ENCODE results near the gene ITPR2. TPM values are rescaled to one million over a fixed set of nuclear protein-coding genes. Genes with fewer than 3 reads are reported as not detected.

The ITPR2 gene
- total RNA-seq, 1 experiment from 2014 or later: 19.2 TPM

- DNase-seq (ENCODE audit: low read depth): no peak
Measured at GRCh38 chr12:26627335-26627734, 205.7 kb downstream of the ITPR2 start.

GRCh38 chr12:26623136-26623535 is 209.9 kb downstream of the ITPR2 start:
- DNase-seq (ENCODE audit: low read depth): no peak

- DNase-seq (ENCODE audit: low read depth): no peak
Measured at GRCh38 chr12:26622601-26623000, 210.4 kb downstream of the ITPR2 start.

- no peak for DNase-seq (ENCODE audit: low read depth)
Measured at GRCh38 chr12:26621932-26622331, 211.1 kb downstream of the ITPR2 start.

DNA sequence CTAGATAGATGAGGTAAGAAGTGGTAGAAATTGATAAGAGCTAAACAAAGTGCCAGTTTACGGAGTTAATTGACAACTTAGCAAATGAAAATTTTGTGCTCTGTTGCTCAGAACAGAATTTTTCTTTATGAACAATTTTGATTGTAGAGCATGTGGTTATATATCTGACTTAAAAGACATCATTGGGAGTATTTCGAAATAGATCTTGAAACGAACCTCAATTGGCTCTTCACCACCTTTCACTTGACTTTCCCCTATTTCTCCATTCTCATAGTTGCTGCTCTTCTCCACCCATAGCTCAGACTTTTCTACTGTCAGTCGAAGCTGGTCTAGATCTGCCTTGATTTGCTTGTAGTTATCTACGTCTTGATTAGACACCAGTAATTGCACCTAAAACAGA is 212.1 kb downstream of the ITPR2 start:
- no peak for DNase-seq (ENCODE audit: low read depth)

- no peak for DNase-seq (ENCODE audit: low read depth)
Measured at GRCh38 chr12:26617513-26617912, 215.5 kb downstream of the ITPR2 start.

DNA sequence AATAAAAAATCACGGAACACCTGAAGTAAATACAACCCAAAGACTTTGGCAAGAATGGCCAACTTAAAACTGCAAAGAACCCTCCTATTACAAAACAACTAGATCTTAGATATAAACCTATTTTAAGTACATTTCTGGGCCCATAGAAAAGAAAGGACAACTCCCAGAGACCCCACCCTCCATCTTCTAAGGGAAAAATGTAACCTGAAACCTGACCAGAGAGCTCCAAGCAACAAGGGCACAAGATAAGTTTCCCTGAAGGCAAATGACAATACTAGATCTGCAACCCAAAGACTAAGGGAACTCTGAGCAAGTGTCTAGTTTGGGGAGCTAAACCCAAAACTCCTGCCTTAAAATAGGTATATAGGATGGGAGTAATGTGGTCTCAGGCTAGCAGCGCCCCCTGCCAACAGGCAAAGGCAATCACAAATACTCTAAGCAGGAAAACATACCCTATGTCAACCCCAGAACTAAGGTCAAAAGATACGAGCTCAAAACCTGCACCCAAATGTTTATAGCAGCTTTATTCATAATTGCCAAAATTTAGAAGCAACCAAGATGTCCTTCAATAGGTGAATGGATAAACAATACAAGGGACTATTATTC is 218.9 kb downstream of the ITPR2 start:
- peak; percentile 47 for DNase-seq (ENCODE audit: low read depth)

GRCh38 chr12:26612203-26612602 is 220.8 kb downstream of the ITPR2 start:
- DNase-seq (ENCODE audit: low read depth): no peak

GRCh38 chr12:26611598-26611997 is 221.4 kb downstream of the ITPR2 start:
- no peak for DNase-seq (ENCODE audit: low read depth)

DNA sequence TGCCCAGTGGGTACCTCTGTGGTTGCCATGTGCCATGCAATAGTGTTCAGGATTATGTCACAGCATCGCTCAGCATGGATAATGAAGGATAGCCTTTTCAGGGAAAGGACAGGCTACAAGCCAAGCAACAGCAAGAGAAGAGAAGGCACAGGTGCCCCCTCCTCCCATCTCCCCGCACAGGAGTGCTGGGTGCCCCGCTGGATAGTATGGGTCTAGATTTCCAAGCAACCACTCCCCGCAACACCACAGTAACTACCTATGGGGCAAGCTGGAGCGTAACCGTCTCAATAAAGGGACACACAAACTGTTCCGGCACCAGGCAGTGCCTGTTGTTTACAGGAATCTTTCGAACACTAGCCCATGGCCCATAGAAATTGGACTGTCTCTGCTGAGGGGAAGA is 222.2 kb downstream of the ITPR2 start:
- DNase-seq (ENCODE audit: low read depth): no peak

DNA sequence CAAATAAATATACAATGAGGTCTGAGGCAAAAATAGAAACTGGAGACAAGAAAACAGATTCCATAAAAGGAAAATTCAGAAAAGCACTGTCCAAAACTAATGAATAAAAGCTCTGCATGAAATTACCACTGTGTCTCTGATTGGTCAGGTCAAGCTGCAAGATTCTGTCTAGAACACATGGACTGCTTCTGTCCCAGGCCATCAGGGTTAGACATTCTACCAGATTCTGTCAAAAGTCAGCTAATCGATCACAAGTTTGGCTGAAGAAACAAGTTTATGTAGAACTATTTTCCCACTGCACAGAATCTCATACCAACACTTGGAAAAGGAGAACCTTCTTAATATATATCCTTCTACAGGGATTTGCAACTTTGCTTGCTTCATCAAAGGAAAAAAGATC is 223.0 kb downstream of the ITPR2 start:
- no peak for DNase-seq (ENCODE audit: low read depth)

DNA sequence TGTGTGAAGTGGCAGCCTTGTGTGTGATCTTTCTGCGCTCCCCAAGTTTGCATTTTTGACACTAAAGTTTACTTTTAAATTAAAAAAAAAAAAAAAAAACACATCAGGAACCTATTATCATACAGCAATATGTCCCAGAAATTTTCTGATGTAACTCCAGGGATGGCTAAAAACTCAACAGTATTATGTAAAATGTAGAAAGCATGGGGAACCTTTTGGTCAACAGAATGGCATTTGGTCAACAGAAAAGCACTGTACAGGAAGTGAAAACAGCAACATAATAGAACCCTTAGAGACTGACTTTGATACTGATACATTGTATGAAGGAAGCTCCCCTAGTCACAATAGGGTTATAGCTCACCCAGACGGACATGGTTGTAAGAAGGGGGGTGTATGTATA is 224.3 kb downstream of the ITPR2 start:
- DNase-seq (ENCODE audit: low read depth): no peak

GRCh38 chr12:26608273-26608672 is 224.7 kb downstream of the ITPR2 start:
- no peak for DNase-seq (ENCODE audit: low read depth)

DNA sequence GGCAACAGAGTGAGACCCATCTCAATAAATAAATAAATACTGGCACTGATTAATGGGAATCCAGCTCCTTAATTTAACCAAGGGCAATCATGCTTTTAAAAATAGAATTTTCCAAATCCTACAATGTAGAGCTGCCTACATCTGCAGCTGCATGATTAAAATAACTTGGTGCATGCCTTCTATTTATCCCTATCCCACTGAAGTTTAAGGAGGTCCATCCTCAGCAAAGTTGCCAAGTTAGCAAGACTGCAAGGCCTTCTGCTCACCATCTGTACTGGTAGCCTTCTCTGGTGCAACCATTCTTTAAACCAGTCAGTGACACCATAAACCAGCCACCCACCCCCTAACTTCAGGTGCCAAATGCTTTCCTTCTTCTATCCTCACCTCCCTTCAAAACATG is 226.1 kb downstream of the ITPR2 start:
- no peak for DNase-seq (ENCODE audit: low read depth)

GRCh38 chr12:26604813-26605212 is 228.2 kb downstream of the ITPR2 start:
- DNase-seq (ENCODE audit: low read depth): peak; percentile 12

DNA sequence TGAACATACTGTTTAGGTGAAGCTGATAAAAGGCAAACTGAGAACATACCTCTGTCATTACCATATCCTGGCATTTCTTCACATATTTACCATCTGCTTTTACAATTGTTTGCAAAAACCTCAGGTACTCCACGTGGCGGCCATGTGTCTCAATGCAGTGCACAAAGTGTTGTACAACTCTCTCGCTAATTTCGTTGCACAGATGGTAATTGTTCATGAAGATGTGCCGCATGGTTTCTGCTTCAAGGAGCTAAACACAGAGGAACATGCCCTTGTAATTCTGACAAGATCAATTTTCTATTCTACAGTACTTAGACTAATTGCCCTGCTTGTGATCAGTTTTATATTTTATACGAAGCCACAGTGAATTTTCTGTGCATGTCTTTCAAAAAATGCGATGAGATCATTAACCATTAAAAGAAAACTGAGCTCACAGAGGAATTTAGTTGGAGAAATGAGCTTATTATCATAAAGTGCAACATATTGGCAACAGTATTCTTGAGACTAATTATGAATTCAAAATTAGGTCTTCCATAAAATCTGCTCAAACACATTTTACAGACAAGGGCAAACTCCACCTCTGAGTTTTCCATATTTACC is 233.8 kb downstream of the ITPR2 start:
- no peak for DNase-seq (ENCODE audit: low read depth)

GRCh38 chr12:26595806-26596205 is 237.2 kb downstream of the ITPR2 start:
- no peak for DNase-seq (ENCODE audit: low read depth)

GRCh38 chr12:26580619-26581018 is 252.4 kb downstream of the ITPR2 start:
- DNase-seq (ENCODE audit: low read depth): no peak

DNA sequence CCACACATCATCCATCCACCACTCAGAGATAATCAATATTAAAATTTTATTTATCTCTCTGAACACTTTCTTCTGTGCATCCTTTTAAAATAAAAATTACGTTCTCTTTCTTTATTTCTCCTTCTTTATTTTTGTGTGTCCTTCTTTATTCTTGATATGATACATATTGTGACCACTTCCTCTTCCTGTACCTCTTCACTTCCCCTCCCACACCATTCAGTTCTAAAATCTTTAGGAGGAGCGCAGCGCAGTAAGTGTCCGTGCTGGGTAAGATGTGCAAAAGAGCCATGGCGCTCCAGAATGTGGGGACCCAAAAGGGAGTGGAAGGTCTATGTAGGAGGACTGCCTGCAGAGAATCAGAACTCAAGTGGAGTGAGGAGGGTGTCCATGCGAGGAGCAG is 256.7 kb downstream of the ITPR2 start:
- DNase-seq (ENCODE audit: low read depth): no peak

DNA sequence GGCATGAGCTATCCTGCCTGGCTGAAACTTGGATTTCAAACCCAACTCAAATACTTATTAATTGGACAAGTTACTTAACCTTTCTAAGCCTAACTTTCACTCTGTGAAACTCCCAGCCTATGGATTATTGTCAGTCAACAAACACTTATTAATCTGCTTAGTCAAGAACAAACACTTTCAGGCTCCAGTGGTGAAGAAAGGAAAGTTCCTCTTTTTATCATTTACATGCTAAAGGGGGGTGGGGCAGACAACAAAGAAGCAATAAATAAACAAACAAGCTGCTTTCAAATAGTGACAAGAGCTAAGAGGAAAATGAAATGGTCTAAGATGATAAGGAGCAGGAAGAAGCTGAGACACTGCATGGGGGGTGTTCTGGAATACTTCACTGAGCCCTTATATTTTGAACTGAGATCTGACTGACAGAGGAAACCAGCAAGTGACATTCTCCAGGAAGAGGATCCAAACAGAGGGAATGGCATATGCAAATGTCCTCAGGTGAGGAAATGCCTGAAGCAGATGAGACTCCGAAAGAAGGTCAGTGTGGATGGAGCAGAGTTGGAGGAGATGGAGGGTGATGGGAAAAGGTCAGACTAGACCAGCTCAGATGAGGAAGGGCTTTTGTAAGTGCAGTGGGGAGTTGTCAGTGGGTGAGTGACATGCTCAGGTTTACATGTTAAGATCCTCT is 259.6 kb downstream of the ITPR2 start:
- no peak for DNase-seq (ENCODE audit: low read depth)

DNA sequence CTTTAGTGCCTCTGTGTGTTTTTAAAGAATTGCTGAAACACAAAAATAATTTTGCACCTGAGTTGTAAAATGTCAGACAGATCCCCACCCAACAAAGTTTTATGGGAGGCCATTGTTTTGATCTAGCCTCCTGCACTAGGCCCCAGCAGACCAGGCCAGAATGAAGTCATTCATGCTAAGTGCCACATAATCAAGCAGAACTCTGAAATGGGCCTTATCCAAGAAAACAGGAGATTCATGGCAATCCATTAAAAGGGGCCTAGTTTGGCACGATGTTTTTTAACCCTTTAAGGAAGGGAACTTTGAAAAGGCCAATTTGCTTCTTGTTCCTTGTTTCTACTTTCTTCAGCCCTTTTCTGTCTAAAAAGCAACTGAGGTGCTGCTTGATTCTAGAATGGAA is 260.9 kb downstream of the ITPR2 start:
- no peak for DNase-seq (ENCODE audit: low read depth)

DNA sequence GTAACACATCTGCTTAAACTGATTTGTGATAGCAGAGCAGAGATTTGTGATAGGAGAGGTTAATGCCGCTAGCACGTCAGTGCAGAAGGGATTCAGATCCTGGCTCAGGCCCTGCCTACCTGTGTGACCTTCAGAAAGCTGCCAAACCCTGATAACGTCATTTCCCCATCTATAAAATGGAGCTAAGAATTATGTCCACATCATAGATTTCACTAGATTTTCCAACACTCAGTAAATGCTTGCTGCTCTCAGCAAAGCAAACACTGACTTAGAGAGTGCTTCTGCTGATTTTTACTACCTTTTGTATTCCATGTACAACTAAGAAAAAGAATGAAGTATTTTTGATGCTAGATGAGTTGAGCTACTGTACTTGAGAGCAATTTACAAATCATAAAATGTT is 261.4 kb downstream of the ITPR2 start:
- DNase-seq (ENCODE audit: low read depth): no peak

GRCh38 chr12:26567126-26567525 is 265.9 kb downstream of the ITPR2 start:
- no peak for DNase-seq (ENCODE audit: low read depth)

Data from Daoy (cell line).